LNCaP clone FGC (cell line): ENCODE results near the gene PODXL2.

ENCODE experiments used
- DNase-seq: peaks from one replicate; pipeline ENCODE4 v3.0.0-alpha.2; 2011; ENCODE audit warnings: low read depth
- H3K4me3 ChIP-seq: 2 replicates; pipeline ENCODE4 v1.5.1; 2011; ENCODE audit warnings: mild to moderate bottlenecking, low read depth, low read length, control low read depth
- TF ChIP-seq, protein P1 (sequence below): IDR thresholded peaks from 2 replicates; pipeline ENCODE4 v1.5.1; 2012; ENCODE audit warnings: mild to moderate bottlenecking; ENCODE audit not compliant: control insufficient read depth, insufficient read depth; ENCODE audit errors: extremely low read depth

The PODXL2 gene

GRCh38 chr3:127620637-127621375 is 8.2 kb upstream of the PODXL2 start:
- no peak for DNase-seq

GRCh38 chr3:127622031-127622430 is 7.0 kb upstream of the PODXL2 start:
- DNase-seq = no peak
- H3K4me3 ChIP-seq = no peak overlapping the region
- TF ChIP-seq, protein P1, sequence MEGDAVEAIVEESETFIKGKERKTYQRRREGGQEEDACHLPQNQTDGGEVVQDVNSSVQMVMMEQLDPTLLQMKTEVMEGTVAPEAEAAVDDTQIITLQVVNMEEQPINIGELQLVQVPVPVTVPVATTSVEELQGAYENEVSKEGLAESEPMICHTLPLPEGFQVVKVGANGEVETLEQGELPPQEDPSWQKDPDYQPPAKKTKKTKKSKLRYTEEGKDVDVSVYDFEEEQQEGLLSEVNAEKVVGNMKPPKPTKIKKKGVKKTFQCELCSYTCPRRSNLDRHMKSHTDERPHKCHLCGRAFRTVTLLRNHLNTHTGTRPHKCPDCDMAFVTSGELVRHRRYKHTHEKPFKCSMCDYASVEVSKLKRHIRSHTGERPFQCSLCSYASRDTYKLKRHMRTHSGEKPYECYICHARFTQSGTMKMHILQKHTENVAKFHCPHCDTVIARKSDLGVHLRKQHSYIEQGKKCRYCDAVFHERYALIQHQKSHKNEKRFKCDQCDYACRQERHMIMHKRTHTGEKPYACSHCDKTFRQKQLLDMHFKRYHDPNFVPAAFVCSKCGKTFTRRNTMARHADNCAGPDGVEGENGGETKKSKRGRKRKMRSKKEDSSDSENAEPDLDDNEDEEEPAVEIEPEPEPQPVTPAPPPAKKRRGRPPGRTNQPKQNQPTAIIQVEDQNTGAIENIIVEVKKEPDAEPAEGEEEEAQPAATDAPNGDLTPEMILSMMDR = no peak

More at GRCh38 chr3:127620637-127621375, 8.2 kb upstream of the PODXL2 start:
- no peak overlapping the region for H3K4me3 ChIP-seq
- TF ChIP-seq, protein P1 = no peak

DNA sequence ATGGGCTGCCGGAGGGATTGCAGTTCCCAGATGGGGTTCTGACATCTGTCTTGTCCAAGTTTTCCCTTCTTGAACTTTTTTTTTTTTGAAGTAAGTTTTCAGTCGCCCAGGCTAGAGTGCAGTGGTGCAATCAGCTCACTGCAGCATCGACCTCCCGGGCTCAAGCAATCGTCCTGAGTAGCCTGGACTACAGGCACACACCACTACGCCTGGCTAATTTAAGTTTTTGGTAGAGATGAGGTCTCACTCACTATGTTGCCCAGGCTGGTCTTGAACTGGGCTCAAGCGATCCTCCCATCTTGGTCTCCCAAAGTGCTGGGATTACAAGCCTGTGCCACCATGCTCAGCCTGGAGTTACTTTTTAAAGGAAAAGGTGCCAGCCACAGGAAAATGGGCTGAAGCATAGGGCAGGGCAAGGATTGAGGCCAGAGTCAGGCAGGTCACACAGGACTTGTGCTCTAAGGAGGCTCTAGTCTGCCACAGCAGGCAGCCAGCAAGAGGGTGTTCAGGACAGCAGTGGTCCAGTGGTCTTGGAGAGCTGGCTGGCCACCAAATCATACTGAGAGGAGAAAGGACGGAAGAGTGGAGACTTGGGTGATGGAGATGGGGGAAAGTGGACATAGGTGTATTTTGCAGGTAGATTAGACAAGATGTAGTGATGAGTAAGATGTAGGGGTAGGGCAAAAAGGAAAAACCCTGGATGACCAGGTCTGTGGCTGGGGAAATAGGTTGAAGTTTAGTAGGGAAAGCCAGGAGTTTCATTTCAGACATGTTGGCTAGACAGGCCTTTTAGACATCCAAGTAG is 6.0 kb upstream of the PODXL2 start:
- TF ChIP-seq, protein P1 = no peak
- no peak for DNase-seq
- no peak overlapping the region for H3K4me3 ChIP-seq

DNA sequence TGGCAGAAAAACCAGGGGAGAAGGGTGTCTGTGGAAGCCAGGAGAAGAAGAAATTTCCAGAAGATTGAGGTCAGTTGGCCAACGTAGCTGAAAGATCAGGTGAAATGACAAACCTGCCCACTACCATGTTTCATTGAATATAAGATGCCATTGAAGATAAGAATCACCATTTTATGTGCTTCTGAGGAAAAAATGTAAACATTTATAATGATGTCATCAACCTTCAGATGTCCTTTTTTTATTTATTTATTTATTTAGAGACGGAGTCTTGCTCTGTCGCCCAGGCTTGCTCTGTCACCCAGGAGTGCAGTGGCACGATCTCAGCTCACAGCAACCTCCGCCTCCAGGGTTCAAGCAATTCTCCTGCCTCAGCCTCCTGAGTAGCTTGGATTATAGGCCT is 4.9 kb upstream of the PODXL2 start:
- no peak overlapping the region for H3K4me3 ChIP-seq
- no peak for DNase-seq
- TF ChIP-seq, protein P1 = no peak

GRCh38 chr3:127625821-127626220 is 3.2 kb upstream of the PODXL2 start:
- no peak for DNase-seq
- no peak overlapping the region for H3K4me3 ChIP-seq
- TF ChIP-seq, protein P1 = no peak

DNA sequence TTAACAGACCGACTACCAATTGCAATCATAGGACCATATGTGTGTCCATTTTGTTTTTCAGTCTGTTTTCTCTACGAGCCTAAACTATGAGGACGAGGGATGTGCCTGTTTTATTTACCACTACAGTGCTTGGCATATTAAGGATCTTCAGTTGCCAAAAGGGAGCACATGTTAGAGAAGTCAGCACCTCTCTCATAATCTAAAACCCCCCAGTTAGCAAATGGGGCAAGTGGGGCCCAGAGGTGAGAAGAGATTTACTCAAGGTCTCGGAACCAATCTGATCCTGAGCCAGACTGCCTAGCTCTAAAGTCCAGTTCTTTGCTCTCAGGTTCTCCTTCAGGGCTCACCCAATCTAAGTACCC is 578 bp upstream of the PODXL2 start:
- H3K4me3 ChIP-seq = no peak overlapping the region; the same call in 1 of the 2 replicates
- no peak for DNase-seq
- TF ChIP-seq, protein P1 = no peak
